Measurements from ENCODE around the gene ZSWIM8. TPM values are rescaled to one million over a fixed set of nuclear protein-coding genes. Genes with fewer than 3 reads are reported as not detected.

The ZSWIM8 gene
- total and polyA plus RNA-seq, 2 of the 8 experiments (the other 6 are each of a cell fraction or from before 2014, with no cell fraction given) = 44.7 to 99.7 TPM

- TF ChIP-seq, protein P1, sequence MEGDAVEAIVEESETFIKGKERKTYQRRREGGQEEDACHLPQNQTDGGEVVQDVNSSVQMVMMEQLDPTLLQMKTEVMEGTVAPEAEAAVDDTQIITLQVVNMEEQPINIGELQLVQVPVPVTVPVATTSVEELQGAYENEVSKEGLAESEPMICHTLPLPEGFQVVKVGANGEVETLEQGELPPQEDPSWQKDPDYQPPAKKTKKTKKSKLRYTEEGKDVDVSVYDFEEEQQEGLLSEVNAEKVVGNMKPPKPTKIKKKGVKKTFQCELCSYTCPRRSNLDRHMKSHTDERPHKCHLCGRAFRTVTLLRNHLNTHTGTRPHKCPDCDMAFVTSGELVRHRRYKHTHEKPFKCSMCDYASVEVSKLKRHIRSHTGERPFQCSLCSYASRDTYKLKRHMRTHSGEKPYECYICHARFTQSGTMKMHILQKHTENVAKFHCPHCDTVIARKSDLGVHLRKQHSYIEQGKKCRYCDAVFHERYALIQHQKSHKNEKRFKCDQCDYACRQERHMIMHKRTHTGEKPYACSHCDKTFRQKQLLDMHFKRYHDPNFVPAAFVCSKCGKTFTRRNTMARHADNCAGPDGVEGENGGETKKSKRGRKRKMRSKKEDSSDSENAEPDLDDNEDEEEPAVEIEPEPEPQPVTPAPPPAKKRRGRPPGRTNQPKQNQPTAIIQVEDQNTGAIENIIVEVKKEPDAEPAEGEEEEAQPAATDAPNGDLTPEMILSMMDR (IDR thresholded peaks at IDR 0.05; ENCODE audit: control extremely low read depth in 1 of 3, insufficient read depth in 1 of 3, low read depth in 1 of 3, low read length in 3 of 3) = no peak
- TF ChIP-seq, protein P2, sequence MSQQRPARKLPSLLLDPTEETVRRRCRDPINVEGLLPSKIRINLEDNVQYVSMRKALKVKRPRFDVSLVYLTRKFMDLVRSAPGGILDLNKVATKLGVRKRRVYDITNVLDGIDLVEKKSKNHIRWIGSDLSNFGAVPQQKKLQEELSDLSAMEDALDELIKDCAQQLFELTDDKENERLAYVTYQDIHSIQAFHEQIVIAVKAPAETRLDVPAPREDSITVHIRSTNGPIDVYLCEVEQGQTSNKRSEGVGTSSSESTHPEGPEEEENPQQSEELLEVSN (IDR thresholded peaks at IDR 0.05) = no peak
- TF ChIP-seq, protein P3, sequence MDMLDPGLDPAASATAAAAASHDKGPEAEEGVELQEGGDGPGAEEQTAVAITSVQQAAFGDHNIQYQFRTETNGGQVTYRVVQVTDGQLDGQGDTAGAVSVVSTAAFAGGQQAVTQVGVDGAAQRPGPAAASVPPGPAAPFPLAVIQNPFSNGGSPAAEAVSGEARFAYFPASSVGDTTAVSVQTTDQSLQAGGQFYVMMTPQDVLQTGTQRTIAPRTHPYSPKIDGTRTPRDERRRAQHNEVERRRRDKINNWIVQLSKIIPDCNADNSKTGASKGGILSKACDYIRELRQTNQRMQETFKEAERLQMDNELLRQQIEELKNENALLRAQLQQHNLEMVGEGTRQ (IDR thresholded peaks at IDR 0.05; ENCODE audit: low read length) = no peak
Observed at GRCh38 chr10:73789659-73790055, 4.3 kb downstream of the ZSWIM8 start (continued).
